Thoracic aorta endothelial cell (primary cell): Measurements from ENCODE around the gene GSE1. TPM values are rescaled to one million over a fixed set of nuclear protein-coding genes. Genes with fewer than 3 reads are reported as not detected.

Experiments used
- small RNA-seq: library from RNA; depleted of rRNA; stranded (forward); fragments of <200 nt; gene quantifications from one replicate; pipeline ENCODE3, GENCODE V24; 2012
- total RNA-seq: library from RNA; depleted of rRNA; stranded (reverse); fragments of >200 nt; gene quantifications from 2 replicates; pipeline ENCODE4 v1.2.3, GENCODE V29; 2012

Gene GSE1
- total RNA-seq = 16.4 and 26.2 TPM in 2 replicates

DNA sequence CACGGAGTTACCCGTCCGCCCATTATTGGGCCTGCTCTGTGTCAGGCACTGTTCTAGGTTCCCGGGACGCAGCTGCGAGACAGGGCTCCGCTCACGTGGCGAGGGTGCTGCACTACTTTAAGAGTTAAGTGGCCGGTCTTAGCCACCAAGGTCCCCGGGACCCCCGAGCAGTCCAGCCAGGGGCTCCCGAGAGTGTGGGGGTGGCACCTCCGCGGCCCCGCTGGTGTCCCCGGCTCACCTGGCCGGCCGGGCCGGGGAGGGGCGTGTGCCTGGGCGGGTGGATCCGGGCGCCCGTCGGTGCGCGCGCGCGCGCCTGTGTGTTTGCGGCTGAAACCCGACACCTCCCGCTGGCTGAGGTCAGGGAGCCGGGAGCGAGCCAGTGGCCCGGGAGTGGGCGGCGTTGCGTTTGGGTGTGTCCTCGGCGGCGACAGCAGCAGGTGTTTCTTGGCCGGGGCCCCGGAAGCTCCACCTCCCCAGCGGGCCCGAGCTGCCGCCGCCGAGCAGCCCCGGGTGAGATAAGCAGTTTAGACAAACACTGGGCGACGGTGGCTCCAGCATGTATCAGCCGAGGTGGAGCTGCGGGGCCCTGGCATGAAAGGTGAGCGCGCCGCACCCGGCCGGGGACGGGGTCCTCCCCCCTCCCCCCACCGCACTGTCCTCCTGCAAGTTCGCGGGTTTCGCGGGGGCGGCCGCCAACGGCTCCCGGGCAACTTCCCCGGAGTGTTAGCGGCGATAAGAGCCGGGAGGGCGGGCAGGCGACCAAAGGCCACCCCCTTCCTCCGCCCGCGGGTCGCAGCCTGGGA is at the start of gene GSE1:
GSE1 (plus strand) TSS at position 522 of the 803 bp plus-strand sequence; CDS start at position 592, 70 bp downstream.

DNA sequence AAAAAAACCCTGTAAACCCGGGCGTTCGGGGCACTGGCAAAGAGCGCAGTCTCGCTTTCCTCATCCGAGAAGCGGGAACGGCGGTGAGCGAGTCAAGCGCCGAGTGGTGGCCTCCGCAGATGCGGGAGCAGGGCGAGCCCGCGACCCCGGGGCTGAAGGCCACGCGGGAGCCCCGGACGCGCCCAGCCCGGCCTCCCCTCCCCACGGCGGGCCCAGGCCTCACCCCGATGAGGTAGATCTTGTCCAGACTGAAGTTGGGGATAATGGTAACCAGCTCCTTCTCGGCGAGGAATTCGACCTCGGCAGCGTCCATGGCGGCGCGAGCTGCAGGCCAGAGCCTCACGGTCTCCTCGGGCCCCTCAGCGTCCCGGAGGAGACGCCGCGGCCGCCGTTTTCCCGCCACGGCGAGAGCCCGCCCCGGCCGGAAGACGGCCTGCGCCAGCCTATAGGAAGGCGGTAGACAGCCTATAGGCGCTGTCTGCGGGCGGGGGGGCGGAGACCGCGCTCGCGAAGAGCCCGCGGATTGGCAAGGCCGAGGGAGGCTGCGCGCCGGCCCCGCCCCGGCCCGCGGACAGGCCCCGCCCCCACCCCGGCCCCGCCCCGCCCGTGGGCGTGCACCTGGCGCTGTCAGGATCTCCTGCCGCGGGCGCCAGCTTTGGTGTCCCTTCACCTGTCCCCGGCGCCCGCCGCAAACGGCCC is 75.6 kb downstream of the GSE1 start, which contains the start of gene GINS2:
GINS2 (minus strand) TSS at position 369 of the 699 bp plus-strand sequence; CDS start at position 313, 56 bp downstream.

Small RNA genes lying within 50 kb of the gene (small RNA-seq; reads per million reads assigned to genes)
- gene RN7SL381P = not detected

Other genes starting within 250 kb of the GSE1 start
- gene GINS2, start 75.6 kb downstream of the GSE1 start, total RNA-seq = 15.4 and 19.6 TPM in 2 replicates
- 35.0 and 35.3 TPM in 2 replicates for gene C16orf74, start 137.8 kb downstream of the GSE1 start, total RNA-seq
- 30.2 and 32.5 TPM in 2 replicates for gene EMC8, start 186.2 kb downstream of the GSE1 start, total RNA-seq
- gene COX4I1, start 186.4 kb downstream of the GSE1 start, total RNA-seq = 325 and 358 TPM in 2 replicates